Sigmoid colon (tissue), 3 donors: ENCODE results near the gene MAPK10.

Experiments
- POLR2A ChIP-seq, 2 donors: fragments of 450-650 bp; IDR thresholded peaks; one replicate each; pipeline ENCODE4 v1.6.1; 2016; ENCODE audit warnings: antibody characterized with exemption in 2 of 2, mild to moderate bottlenecking in 2 of 2, moderate library complexity in 2 of 2
- TF ChIP-seq, protein P1 (sequence below), 4 experiments: fragments of 450-650 bp in 3 of 4; fragments of 200-600 bp in 1 of 4; IDR thresholded peaks; one replicate each; pipeline ENCODE4 v1.5.1; 2016 to 2019; ENCODE audit warnings: antibody characterized with exemption in 4 of 4, mild to moderate bottlenecking in 3 of 4, moderate library complexity in 2 of 4

DNA sequence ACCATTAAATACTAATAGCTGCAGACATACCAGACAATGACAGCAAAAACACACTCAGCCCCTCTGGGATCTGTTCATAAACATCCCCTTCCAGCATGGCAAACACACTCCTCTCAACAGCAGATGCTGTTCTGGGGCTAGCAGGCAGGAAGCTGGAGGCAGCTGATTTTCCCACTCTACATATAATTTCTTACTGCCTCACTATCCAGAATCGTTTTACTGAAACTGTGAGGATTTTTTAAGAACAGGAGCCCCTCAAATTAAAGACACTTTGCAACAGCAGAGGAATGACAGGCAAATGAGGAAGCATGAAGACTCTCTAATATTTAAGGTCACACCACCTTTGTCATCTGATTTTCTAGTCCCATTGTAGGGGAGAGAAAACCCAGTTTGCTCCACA is 2.2 kb downstream of the MAPK10 start:
- TF ChIP-seq, protein P1, sequence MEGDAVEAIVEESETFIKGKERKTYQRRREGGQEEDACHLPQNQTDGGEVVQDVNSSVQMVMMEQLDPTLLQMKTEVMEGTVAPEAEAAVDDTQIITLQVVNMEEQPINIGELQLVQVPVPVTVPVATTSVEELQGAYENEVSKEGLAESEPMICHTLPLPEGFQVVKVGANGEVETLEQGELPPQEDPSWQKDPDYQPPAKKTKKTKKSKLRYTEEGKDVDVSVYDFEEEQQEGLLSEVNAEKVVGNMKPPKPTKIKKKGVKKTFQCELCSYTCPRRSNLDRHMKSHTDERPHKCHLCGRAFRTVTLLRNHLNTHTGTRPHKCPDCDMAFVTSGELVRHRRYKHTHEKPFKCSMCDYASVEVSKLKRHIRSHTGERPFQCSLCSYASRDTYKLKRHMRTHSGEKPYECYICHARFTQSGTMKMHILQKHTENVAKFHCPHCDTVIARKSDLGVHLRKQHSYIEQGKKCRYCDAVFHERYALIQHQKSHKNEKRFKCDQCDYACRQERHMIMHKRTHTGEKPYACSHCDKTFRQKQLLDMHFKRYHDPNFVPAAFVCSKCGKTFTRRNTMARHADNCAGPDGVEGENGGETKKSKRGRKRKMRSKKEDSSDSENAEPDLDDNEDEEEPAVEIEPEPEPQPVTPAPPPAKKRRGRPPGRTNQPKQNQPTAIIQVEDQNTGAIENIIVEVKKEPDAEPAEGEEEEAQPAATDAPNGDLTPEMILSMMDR (IDR thresholded peaks at IDR 0.05), result no peak
- TF ChIP-seq POLR2A (IDR thresholded peaks at IDR 0.05), result no peak
